Cardiac septum (tissue), 1 donor: ENCODE data around the gene KCNJ6. TPM values are rescaled to one million over a fixed set of nuclear protein-coding genes. Genes with fewer than 3 reads are reported as not detected.
"Not testable (repeated sequence)": the region's sequence is repeated elsewhere in the genome, so short reads cannot be mapped to it uniquely, and the experiment has no call there.

Experiments used
- DNase-seq: peaks from one replicate; pipeline ENCODE4 v3.0.0-alpha.2; 2020; ENCODE audit warnings: low spot score
- intact Hi-C: fragments of 100-400 bp; cut with DNase I; formaldehyde crosslinking; loops from one replicate; pipeline ENCODE4 v1.14.0; 2022
- total RNA-seq: library from RNA; stranded (reverse); fragmentation: NEBNext Ultra II Directional; extraction: Animal tissue kit (Norgen Biotek cat#: 25700); gene quantifications from one replicate; pipeline ENCODE4 v1.2.1, GENCODE V29; 2021
- donor health status: DM: no; HTN: no; CAD: no.

KCNJ6 gene
- total RNA-seq, 1 donor from 2014 or later: not detected

DNA sequence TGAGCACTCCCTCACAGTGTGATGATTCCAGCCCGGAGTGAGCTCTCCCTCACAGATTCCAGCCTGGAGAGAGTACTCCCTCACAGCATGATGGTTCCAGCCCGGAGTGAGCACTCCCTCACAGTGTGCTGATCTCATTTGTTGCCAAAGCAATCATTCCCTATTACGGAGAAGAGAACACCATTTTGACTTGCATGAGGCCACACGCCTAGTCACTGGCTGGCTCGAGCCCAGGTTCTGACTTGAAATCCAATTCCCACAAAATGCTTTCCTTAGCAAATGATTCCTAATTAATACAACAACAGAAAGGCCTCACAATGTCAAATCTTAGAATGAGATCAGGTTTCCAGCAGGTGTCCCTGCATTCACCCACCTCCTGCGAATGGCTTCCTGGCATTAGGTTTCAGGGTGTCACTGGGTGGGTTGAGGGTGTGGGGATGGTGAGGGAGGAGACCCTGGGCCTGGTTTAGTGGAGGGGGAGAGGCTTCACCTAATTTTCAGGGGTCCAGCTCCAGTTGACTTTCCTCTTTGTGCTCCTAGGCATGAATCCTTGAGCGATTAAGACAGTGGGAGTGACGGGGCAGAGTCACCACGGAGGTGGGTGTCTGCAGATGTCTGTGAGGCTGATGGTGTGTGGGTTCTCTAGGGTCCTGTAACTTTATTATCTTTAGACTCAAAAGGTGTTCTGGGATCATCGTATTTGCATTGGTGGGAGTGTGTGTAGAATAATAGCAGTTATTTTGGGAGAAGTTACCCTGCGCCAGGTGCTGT is 158.5 kb downstream of the KCNJ6 start:
- intact Hi-C loops: no loop called here
- DNase-seq: no peak

DNA sequence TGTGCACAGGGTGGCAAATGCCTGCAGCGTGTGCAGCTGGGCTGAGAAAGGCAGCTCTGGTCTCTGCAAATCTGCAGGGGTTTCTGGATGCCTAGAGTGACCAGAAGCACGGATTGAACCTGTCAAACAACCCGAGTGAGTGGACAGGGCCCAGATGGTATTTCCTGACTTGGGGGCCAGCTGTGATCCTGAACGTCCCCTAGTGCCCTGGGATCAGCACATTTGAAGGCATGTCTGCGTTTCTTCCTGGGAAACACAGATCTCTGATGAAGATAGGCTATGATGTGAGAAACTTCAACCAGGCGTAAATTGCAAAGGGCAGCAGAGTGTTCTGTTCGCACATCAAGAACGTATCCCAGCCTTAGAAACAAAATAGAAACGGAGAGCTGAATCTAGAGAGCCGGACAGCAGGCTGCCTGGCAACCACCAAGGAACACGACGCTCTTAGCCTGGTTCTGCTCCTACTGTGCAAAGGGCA is 163.1 kb downstream of the KCNJ6 start:
- intact Hi-C loops: no loop called here
- no peak for DNase-seq

GRCh38 chr21:37751268-37751975 is 164.8 kb downstream of the KCNJ6 start:
- DNase-seq: no peak
- intact Hi-C loops: no loop called here

DNA sequence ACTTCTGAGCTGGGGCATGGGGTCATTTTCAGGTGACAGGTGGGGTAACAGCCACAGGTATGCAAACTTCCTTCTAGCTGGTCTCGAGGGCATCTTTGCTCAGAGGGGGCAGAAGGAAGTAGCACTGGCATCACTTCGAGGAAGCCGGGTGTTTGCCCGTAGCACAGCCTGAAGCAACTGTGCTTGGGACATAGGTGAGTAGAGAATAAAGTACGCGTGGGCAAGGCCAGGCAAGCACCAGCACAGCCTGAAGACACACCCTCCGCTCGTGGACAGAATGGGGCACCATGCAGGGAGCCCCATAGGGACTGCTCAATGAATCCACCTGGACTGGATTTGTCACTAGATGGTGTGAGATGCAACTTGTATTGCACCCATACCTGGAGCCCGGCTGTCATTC is 167.1 kb downstream of the KCNJ6 start:
- intact Hi-C loops: no loop called here

DNA sequence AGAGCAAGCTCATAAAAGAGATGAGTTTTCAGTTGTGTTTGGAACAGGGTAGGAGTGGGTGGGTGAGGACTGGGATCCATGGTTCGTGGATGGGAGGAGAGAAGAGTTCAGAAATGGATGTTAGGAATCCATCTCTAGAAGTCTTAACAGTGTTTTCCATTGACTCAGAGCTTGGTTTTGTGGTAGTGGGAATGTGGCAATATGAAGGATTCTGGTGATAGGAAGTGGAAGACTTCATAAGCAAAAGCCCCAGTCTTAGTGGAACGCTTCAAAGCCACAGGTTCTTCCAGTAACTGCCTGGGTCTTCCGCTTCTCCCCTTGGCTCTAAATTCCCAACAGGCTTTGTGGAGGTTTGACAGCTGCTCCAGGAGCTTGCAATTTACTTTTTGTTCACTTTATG is 167.9 kb downstream of the KCNJ6 start:
- no peak for DNase-seq
- intact Hi-C loops: no loop called here

More for the DNA sequence above, 167.1 kb downstream of the KCNJ6 start:
- DNase-seq: no peak

GRCh38 chr21:37746849-37747248 is 169.4 kb downstream of the KCNJ6 start:
- DNase-seq: no peak
- intact Hi-C loops: no loop called here

DNA sequence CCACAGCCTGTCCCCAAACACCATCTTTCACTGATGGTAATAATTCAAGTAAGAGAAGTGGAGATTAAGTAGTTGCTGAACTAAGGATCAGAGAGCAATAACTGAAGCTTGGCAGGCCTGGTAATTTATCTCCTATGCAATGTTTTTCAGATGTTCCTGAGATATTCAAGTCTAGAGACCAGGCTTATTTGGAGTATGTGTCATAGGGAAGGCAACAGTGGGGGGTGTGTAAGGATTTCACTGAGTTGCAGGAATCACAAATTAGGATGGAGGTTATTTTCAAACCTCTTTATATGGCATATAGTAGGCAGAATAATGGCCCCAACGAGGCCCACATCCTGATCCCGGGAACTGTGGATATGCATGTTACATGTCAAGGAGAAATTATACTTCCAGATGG is 171.7 kb downstream of the KCNJ6 start:
- intact Hi-C loops: no loop called here
- no peak for DNase-seq

DNA sequence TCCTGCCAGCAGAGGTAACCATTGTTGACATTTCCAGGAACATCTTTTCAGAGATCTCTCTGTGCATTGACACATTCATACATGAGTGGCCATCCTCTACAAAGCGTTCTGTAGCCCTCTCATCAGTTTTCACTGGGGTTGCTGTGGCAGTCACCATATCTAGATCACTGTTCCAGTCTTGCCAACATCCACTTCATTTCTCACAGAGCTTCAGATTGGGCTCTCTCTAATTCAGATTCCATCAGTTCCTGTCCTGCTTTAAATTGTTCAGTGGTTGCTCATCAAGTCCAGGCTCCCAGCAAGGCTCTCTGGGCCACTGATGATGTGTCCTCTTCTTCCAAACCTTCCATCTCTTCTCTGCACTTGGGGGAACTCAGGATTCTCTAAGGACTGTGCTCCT is 173.7 kb downstream of the KCNJ6 start:
- no peak for DNase-seq
- intact Hi-C loops: no loop called here

GRCh38 chr21:37742115-37742514 is 174.1 kb downstream of the KCNJ6 start:
- intact Hi-C loops: no loop called here
- no peak for DNase-seq

GRCh38 chr21:37737996-37738395 is 178.3 kb downstream of the KCNJ6 start:
- DNase-seq: no peak
- intact Hi-C loops: no loop called here

- DNase-seq: no peak
- intact Hi-C loops: no loop called here
Observed at GRCh38 chr21:37737507-37737906, 178.8 kb downstream of the KCNJ6 start.

DNA sequence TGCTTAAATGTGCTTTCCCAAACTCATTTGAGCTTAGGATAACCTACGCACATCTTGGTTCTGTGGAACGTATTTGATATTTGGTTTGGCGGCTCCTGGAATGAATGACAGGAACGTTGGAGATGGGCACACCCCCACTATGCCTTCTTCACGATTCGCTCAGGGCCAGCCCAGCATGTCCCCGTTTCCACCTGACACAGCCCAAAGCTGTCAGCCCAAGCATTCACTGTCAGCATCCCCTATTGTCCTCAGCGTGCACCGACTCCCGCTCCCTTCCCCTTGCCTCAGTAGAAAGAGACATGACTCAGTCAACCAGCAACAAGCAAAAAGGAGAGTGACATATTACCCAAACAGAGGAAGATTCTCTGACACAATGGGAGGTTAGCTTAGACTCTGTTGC is 181.4 kb downstream of the KCNJ6 start:
- intact Hi-C loops: no loop called here
- DNase-seq: no peak

DNA sequence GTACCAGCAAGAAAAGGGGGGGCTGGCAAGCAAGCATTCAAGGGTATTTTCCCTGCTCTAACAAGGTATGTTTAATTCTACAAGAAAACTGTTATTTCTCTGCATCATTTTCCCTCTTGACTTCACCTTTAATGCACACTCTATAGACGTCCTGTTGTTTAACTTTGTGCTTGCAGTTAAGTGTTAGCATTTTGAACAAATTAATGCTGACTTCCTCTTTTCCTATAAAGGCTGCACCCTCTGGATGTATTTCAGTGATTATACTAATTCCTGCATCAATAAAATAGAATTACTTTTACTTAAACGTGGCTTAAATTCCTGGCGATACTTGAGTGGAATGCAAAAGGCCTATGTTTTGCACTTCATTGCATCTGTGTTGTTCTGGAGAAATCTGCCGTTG is 183.3 kb downstream of the KCNJ6 start:
- no peak for DNase-seq
- intact Hi-C loops: no loop called here

DNA sequence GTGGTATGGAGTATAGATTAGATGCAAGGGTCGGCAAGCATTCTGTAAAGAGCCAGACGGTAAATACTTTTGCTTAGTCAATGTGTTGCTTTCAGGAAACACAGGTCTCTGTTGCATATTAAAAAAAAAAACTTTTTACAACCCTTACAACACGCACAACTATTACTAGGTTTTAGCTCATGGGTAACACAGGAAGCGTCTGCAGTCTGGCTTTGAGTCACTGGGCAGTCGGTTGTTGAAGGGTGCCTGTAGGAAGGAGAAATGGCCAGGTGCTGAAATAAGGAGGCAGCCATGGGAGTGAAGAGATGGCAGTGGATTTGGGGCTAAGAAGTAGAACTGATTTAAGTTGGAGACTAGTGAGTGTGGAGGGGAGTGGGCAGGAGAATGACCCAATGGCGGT is 192.1 kb downstream of the KCNJ6 start:
- intact Hi-C loops: no loop called here
- DNase-seq: no peak

GRCh38 chr21:37717534-37717933 is 198.7 kb downstream of the KCNJ6 start:
- intact Hi-C loops: no loop called here
- no peak for DNase-seq

DNA sequence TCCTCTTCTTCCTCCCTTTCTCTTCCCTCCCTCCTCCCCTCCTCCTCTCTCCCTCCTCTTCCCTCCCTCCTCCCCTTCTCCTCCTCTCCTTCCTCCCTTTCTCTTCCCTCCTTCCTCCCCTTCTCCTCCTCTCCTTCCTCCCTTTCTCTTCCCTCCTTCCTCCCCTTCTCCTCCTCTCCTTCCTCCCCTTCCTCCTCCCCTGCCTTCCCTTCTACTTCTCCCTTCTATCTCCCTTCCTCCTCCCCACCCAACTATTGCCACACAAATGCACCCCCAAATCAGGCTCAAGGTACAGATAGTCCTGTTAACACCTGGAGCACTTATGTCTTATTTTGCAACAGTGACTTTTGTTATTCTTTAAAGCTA is 203.7 kb downstream of the KCNJ6 start:
- intact Hi-C loops: loop anchor here (5.0 kb wide), 2 partner anchors 205 to 415 kb away; partner anchors contain the start of gene KCNJ6

DNA sequence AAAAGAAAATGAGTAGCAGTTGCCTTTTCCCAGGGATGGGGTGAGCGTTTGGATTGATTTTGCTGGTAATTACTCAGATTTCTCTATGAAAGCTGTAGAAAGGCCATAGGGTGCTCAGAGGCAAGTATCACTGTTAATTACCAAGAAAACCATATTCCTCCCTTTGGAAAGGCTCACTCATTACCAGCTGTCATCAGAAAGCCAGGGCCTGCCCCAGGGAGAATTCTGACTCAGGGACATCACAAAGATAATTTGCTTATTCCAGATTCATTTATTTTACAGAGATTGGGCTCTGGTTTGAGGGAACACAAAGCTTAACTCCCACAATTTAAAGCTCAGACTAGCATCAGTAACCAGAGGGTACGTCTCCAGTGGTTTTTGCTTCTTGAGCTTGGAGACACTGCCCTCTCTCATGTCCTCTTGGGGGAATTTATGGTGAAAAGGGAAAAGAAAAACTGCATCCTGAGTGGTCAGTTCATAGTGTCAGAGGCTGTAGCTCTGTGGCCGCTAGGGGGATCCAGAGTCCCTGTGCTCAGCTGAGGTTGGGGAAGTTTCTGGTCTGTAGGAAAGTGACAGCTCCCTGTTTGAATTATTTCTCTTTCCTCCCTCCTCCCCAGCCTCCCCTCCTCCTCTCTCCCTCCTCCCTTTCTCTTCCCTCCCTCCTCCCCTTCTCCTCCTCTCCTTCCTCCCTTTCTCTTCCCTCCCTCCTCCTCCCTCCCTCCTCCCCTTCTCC is 204.3 kb downstream of the KCNJ6 start:
- intact Hi-C loops: loop anchor here (5.0 kb wide), 2 partner anchors 205 to 415 kb away; partner anchors contain the start of gene KCNJ6
- peak; percentile 83 for DNase-seq

More for the DNA sequence above, 203.7 kb downstream of the KCNJ6 start:
- DNase-seq: not testable (repeated sequence)

DNA sequence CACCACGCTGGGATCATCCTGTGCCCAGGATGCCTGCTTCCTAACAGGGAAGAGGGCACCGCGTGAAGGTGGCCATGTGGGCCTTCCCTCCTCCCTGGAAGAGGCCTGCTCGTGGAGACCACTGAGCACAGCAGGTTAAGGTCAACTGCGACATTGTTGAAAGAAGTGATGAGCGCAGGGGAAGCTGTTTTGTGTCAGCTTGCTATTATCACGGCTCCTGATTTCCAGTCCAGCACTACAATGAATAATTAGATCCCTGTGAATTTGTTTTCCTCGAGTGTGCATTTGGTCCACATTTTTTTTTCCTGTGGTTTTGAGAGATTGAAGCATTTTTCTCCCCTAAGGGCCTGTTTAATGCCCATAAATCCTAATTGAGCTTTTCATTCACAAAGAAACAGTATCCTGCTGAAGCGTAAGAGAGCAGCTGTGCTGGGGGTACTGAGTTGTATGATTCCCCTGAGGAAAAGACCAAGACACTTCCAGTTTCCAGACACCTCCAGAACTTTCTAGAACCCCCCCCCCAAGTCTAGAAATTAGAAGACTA is 204.9 kb downstream of the KCNJ6 start:
- no peak for DNase-seq
- intact Hi-C loops: loop anchor here (5.0 kb wide), 2 partner anchors 206 to 416 kb away; partner anchors contain the start of gene KCNJ6

- no peak for DNase-seq
- intact Hi-C loops: loop anchor here (5.0 kb wide), 2 partner anchors 207 to 417 kb away; partner anchors contain the start of gene KCNJ6
Observed at GRCh38 chr21:37710546-37711285, 205.5 kb downstream of the KCNJ6 start.
